ENCODE measurements around the gene NKD1. TPM values are rescaled to one million over a fixed set of nuclear protein-coding genes. Genes with fewer than 3 reads are reported as not detected.

The NKD1 gene
- total RNA-seq, 2 donors from 2014 or later = 2.3 TPM

GRCh38 chr16:50695017-50696000 is 147.1 kb downstream of the NKD1 start:
- H3K36me3 ChIP-seq = no peaks in the 10 kb centered on the region
- no peak for TF ChIP-seq CTCF (IDR thresholded peaks at IDR 0.05)
- H3K9ac ChIP-seq (ENCODE audit: low read depth in 2 of 2, low read length in 2 of 2) = no peak overlapping the region
- no peaks in the 10 kb centered on the region for H3K27me3 ChIP-seq
- intact Hi-C loops (cut with DNase I) = no loop called here
- no peak for DNase-seq
- H3K4me3 ChIP-seq = no peak overlapping the region
- peak overlapping the region; percentile 20 for H3K27ac ChIP-seq
- no peaks in the 10 kb centered on the region for H3K9me3 ChIP-seq
- H3K4me1 ChIP-seq = peaks cover 12% of the 10 kb centered on the region

GRCh38 chr16:50696126-50696525 is 147.9 kb downstream of the NKD1 start:
- Histone ChIP-seq H3K27me3 (no peaks in the 10 kb centered on the region), H3K4me1 (peaks cover 12% of the 10 kb centered on the region), H3K27ac (peak overlapping the region; percentile 20), H3K9me3 (no peaks in the 10 kb centered on the region), H3K4me3 (no peak overlapping the region), H3K36me3 (no peaks in the 10 kb centered on the region), H3K9ac (ENCODE audit: low read depth in 2 of 2, low read length in 2 of 2) (no peak overlapping the region)
- no peak for TF ChIP-seq CTCF (IDR thresholded peaks at IDR 0.05)
- DNase-seq = no peak
- intact Hi-C loops (cut with DNase I) = no loop called here

GRCh38 chr16:50696575-50697420 is 148.6 kb downstream of the NKD1 start:
- peak overlapping the region in 1 of 2 donors; percentile 30 for H3K9ac ChIP-seq (ENCODE audit: low read depth in 2 of 2, low read length in 2 of 2)
- no peak overlapping the region for H3K4me3 ChIP-seq
- H3K36me3 ChIP-seq = no peaks in the 10 kb centered on the region
- peak; percentile 92 for DNase-seq
- no peak for TF ChIP-seq CTCF (IDR thresholded peaks at IDR 0.05)
- no peaks in the 10 kb centered on the region for H3K27me3 ChIP-seq
- intact Hi-C loops (cut with DNase I) = no loop called here
- H3K4me1 ChIP-seq = peaks cover 12% of the 10 kb centered on the region
- H3K9me3 ChIP-seq = no peaks in the 10 kb centered on the region
- peak overlapping the region; percentile 50 for H3K27ac ChIP-seq

GRCh38 chr16:50697421-50697715 is 149.2 kb downstream of the NKD1 start:
- Histone ChIP-seq H3K27me3 (no peaks in the 10 kb centered on the region), H3K9me3 (no peaks in the 10 kb centered on the region), H3K9ac (ENCODE audit: low read depth in 2 of 2, low read length in 2 of 2) (peak overlapping the region; percentile 27 to 45), H3K4me3 (no peak overlapping the region), H3K27ac (peak overlapping the region; percentile 50), H3K36me3 (no peaks in the 10 kb centered on the region), H3K4me1 (peaks cover 12% of the 10 kb centered on the region)
- TF ChIP-seq CTCF (IDR thresholded peaks at IDR 0.05) = no peak
- no peak for DNase-seq
- intact Hi-C loops (cut with DNase I) = no loop called here

- Histone ChIP-seq H3K9me3 (no peaks in the 10 kb centered on the region), H3K4me3 (no peak overlapping the region), H3K9ac (ENCODE audit: low read depth in 2 of 2, low read length in 2 of 2) (peak overlapping the region; percentile 27 to 51), H3K36me3 (no peaks in the 10 kb centered on the region), H3K27me3 (no peaks in the 10 kb centered on the region), H3K4me1 (peaks cover 12% of the 10 kb centered on the region), H3K27ac (peak overlapping the region; percentile 50)
- no peak for TF ChIP-seq CTCF (IDR thresholded peaks at IDR 0.05)
- intact Hi-C loops (cut with DNase I) = no loop called here
- no peak for DNase-seq
Observed at GRCh38 chr16:50697881-50698767, 149.9 kb downstream of the NKD1 start.

All from colonic mucosa (tissue), 4 donors.